IPS-18c (cell line): ENCODE results near the gene ZHX3.

ENCODE experiments used
- H3K4me3 ChIP-seq: 2 replicates; pipeline ENCODE4 v1.7.0; 2013; ENCODE audit warnings: low read depth, mild to moderate bottlenecking, low read length, moderate library complexity; ENCODE audit not compliant: insufficient read depth
- H3K9me3 ChIP-seq: one replicate; pipeline ENCODE4 v1.6.1; 2013; ENCODE audit warnings: mild to moderate bottlenecking, low read length, moderate library complexity; ENCODE audit not compliant: control insufficient read depth, insufficient read depth

ZHX3 gene

GRCh38 chr20:41168281-41169161, 149.0 kb downstream of the ZHX3 start:
- no peak overlapping the region for H3K4me3 ChIP-seq

GRCh38 chr20:41167481-41168253, 149.9 kb downstream of the ZHX3 start:
- H3K4me3 ChIP-seq, result no peak overlapping the region
- no peaks in the 10 kb centered on the region for H3K9me3 ChIP-seq

More at GRCh38 chr20:41168281-41169161, 149.0 kb downstream of the ZHX3 start:
- no peaks in the 10 kb centered on the region for H3K9me3 ChIP-seq

DNA sequence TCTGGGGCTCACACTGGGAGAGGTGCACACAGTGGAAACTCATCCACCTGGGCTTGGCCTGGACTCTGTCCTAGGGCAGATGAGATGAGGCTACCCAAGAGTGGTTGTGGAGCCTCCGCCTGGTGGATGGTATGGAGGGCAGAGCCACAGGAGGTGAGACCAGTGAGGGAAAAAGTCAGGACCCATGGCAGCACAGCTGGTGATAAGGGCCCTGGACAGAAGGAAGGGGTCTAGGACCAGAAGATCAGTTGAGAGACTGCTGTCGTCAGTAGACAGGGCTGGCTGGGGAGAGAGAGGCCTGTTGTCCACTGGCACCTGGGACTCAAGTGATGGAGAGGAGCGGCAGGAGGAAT, 150.4 kb downstream of the ZHX3 start:
- Histone ChIP-seq H3K9me3 (no peaks in the 10 kb centered on the region), H3K4me3 (no peak overlapping the region)

DNA sequence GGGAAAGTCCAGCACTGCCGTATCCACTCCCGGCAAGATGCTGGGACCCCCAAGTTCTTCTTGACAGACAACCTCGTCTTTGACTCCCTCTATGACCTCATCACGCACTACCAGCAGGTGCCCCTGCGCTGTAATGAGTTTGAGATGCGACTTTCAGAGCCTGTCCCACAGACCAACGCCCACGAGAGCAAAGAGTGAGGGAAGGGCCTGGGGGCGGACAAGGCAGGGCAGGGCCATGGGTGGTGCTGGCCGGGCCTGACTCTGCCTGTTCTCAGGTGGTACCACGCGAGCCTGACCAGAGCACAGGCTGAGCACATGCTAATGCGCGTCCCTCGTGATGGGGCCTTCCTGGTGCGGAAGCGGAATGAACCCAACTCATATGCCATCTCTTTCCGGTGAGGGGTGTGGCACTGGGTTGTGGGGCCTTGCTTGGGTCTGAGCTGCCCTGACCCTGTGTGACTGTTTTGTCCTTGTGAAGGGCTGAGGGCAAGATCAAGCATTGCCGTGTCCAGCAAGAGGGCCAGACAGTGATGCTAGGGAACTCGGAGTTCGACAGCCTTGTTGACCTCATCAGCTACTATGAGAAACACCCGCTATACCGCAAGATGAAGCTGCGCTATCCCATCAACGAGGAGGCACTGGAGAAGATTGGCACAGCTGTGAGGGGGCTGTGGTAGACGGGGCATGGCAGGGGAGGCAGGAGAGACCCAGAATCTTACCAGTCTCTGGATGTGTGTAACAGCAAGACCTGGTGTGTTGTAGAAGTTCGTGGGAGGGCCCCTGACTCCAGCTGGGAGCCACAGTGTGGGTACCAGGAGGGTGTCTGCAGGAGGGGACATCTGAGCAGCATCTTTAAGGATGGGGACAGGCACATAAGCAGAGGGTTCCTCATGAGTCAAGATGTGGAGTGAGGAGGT, 151.1 kb downstream of the ZHX3 start:
- Histone ChIP-seq H3K9me3 (no peaks in the 10 kb centered on the region), H3K4me3 (no peak overlapping the region)

DNA sequence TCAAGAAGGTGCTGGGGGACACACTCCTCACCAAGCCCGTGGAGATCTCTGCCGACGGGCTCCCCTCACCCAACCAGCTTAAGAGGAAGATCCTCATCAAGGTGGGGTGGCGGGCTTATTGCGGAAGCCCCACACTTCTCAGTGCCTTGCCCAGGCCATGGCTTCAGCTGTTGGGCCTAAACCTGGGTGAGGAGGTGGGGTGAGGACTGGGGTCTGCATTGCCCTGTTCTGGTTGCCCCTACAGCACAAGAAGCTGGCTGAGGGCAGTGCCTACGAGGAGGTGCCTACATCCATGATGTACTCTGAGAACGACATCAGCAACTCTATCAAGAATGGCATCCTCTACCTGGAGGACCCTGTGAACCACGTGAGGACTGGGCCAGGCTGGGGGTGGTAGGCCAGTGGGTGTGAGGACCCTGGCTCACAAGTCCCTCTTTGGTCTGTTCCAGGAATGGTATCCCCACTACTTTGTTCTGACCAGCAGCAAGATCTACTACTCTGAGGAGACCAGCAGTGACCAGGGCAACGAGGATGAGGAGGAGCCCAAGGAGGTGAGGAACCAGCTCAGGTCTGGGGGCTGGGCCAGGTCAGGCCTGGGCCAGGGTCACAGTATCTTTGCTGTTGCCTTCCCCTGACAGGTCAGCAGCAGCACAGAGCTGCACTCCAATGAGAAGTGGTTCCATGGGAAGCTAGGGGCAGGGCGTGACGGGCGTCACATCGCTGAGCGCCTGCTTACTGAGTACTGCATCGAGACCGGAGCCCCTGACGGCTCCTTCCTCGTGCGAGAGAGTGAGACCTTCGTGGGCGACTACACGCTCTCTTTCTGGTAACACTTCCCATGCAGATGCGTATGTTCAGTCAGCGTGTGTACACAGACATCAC, 152.3 kb downstream of the ZHX3 start:
- Histone ChIP-seq H3K9me3 (no peaks in the 10 kb centered on the region), H3K4me3 (no peak overlapping the region)

DNA sequence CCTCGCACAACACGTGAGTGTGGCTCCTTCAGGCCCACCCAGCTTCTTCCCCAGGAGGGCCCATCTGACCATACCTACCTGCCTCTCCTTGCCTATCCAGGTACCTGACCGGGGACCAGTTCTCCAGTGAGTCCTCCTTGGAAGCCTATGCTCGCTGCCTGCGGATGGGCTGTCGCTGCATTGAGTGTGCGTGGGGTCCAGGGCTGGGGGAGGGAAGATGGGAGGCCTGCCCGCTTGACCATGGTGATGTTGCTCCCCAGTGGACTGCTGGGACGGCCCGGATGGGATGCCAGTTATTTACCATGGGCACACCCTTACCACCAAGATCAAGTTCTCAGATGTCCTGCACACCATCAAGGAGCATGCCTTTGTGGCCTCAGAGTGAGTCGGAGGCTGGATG, 153.7 kb downstream of the ZHX3 start:
- H3K4me3 ChIP-seq, result no peak overlapping the region

GRCh38 chr20:41162396-41162795, 155.1 kb downstream of the ZHX3 start:
- H3K4me3 ChIP-seq, result no peak overlapping the region
- H3K9me3 ChIP-seq, result no peaks in the 10 kb centered on the region

More for the DNA sequence above, 153.7 kb downstream of the ZHX3 start:
- H3K9me3 ChIP-seq, result no peaks in the 10 kb centered on the region

DNA sequence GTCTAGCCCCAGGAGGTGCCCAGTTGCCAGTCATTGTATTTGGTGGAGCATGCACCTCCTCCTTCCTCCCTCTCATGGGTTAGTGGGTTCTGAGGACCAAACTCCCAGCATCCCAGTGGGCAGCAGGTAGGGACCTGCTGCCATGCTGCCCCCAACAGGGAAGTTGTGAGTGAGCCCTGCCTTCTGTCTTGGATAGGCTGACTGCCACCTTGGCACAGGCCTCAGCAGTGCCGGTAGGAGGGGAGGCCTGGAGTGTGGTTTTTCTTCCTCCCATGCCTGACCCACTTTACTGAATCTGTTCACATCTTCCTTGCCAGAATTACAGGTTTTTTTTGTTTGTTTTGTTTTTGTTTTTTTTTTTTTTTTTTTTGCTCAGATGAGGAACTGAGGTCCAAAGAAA, 155.6 kb downstream of the ZHX3 start:
- no peaks in the 10 kb centered on the region for H3K9me3 ChIP-seq
- no peak overlapping the region for H3K4me3 ChIP-seq

GRCh38 chr20:41160686-41161085, 156.8 kb downstream of the ZHX3 start:
- Histone ChIP-seq H3K9me3 (no peaks in the 10 kb centered on the region), H3K4me3 (no peak overlapping the region)

DNA sequence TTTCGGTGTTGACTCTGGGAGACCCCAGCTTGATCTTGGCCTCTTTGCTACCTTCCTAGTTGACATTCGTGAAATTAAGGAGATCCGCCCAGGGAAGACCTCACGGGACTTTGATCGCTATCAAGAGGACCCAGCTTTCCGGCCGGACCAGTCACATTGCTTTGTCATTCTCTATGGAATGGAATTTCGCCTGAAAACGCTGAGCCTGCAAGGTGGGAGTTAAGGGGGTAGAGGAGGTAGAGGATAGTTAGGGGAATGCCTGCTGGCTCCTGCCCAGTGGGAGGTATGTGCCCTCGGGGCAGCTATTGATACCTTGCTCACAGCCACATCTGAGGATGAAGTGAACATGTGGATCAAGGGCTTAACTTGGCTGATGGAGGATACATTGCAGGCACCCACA, 158.0 kb downstream of the ZHX3 start:
- no peaks in the 10 kb centered on the region for H3K9me3 ChIP-seq
- no peak overlapping the region for H3K4me3 ChIP-seq

DNA sequence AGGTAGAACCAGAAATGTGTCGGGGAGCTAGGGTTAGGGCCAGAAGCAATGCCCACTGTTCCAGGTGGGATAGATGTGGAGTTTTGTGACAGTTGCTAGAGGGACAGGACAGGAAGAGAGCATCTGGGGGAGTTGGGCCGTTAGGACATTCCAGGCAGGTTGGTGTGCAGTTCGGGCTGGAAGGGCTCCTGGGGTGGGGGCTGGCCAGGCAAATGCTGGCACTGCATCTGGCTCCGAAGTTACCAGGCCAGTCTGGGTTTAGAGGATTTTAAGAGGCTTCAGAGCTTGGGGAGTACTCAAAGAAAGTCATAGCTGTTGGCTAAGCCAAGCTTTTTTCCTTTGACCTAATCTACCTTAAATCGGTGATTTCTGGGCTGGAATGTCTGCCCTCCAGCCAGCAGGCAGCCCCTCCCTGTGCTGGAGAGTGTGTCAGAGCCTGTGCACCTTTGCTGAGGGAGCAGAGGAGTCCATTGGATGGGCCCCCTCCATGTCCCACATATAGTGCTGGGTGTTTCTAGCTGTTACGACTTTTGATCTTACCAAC, 159.4 kb downstream of the ZHX3 start:
- Histone ChIP-seq H3K9me3 (peaks cover 2% of the 10 kb centered on the region), H3K4me3 (no peak overlapping the region)

DNA sequence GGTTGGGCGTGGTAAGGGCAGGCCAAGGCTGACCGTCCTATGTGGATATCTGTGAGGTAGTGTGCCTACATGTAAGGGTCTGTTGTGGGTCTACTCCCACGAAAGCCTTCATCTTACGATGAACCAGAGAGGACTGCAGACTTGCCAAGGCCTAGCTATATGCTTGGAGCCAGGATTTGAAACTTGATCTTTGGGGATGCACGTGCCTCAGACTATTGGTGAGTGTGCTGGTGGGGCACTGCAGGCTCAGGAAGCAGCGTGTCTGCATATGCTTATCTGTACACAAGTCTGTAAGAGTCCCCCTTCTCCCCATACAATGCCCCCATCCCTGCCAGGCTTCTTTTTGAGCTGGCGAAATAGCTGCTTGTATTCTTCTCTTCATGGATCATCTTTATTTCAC, 162.3 kb downstream of the ZHX3 start:
- peaks cover 2% of the 10 kb centered on the region for H3K9me3 ChIP-seq
- H3K4me3 ChIP-seq, result no peak overlapping the region

- Histone ChIP-seq H3K4me3 (no peak overlapping the region), H3K9me3 (peaks cover 2% of the 10 kb centered on the region)
These were observed 162.9 kb downstream of the ZHX3 start for GRCh38 chr20:41154436-41155176.

- no peak overlapping the region for H3K4me3 ChIP-seq
These were observed 165.3 kb downstream of the ZHX3 start for GRCh38 chr20:41152108-41152757.

GRCh38 chr20:41151134-41151869, 166.2 kb downstream of the ZHX3 start:
- H3K9me3 ChIP-seq, result peaks cover 2% of the 10 kb centered on the region
- H3K4me3 ChIP-seq, result no peak overlapping the region

More at GRCh38 chr20:41152108-41152757, 165.3 kb downstream of the ZHX3 start:
- peaks cover 2% of the 10 kb centered on the region for H3K9me3 ChIP-seq
